ENCODE data around the gene TMEM82. TPM values are rescaled to one million over a fixed set of nuclear protein-coding genes. Genes with fewer than 3 reads are reported as not detected.

TMEM82 gene
- total RNA-seq, 1 donor from 2014 or later, result 1.1 TPM

- Mint-ChIP-seq H3K36me3 (peaks cover 2% of the 10 kb centered on the region), H3K27ac (peak overlapping the region; percentile 61), H3K4me3 (no peak overlapping the region), H3K4me1 (ENCODE audit: unreplicated experiment) (peaks cover 27% of the 10 kb centered on the region), H3K9me3 (no peaks in the 10 kb centered on the region), H3K27me3 (no peaks in the 10 kb centered on the region)
- TF ChIP-seq, protein P1, sequence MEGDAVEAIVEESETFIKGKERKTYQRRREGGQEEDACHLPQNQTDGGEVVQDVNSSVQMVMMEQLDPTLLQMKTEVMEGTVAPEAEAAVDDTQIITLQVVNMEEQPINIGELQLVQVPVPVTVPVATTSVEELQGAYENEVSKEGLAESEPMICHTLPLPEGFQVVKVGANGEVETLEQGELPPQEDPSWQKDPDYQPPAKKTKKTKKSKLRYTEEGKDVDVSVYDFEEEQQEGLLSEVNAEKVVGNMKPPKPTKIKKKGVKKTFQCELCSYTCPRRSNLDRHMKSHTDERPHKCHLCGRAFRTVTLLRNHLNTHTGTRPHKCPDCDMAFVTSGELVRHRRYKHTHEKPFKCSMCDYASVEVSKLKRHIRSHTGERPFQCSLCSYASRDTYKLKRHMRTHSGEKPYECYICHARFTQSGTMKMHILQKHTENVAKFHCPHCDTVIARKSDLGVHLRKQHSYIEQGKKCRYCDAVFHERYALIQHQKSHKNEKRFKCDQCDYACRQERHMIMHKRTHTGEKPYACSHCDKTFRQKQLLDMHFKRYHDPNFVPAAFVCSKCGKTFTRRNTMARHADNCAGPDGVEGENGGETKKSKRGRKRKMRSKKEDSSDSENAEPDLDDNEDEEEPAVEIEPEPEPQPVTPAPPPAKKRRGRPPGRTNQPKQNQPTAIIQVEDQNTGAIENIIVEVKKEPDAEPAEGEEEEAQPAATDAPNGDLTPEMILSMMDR (conservative IDR thresholded peaks at IDR 0.05), result no peak
- no peak for DNase-seq (ENCODE audit: extremely low spot score, unreplicated experiment)
These were observed 40.5 kb upstream of the TMEM82 start for GRCh38 chr1:15701784-15702183.

DNA sequence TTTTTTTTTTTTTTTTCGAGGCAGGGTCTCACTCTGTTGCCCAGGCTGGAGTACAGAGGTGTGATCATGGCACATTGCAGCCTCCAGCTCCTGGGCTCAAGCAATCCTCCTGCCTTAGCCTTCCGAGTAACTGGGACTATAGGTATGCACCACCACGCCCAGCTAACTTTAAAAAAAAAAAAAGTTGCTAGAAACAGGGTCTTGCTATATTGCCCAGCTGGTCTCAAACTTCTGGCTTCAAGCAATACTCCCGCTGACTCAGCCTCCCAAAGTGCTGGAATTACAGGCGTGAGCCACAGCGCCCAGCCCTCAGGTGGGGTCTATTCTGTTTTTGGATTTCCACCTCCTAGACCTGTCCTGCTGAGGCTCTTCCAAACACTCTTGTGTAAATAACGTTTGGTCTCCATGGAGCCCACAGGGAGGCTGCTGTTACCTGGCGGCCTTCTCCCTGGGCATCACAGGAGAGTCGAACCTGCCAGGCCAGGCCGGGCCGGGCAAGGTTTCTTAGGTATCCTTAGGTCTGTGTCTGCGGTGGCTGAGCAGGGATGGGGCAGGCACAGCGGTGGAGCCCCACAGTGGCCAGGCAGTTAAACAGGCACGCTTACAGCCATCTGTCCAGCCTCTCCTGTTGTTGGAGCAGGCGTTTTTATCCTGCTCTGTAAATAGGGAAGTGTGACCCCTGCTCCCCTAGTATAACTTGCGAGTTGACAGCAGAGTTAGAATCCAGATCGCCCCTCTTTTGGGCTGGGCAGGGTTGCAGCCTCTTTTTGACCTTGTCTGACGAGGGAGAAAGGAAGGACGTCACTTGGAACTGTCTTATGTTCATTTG lies 39.4 kb upstream of the TMEM82 start:
- H3K4me1 Mint-ChIP-seq (ENCODE audit: unreplicated experiment), result peaks cover 23% of the 10 kb centered on the region
- TF ChIP-seq, protein P1 (conservative IDR thresholded peaks at IDR 0.05), result peak; percentile 15
- DNase-seq (ENCODE audit: extremely low spot score, unreplicated experiment), result no peak
- H3K9me3 Mint-ChIP-seq, result no peaks in the 10 kb centered on the region
- no peaks in the 10 kb centered on the region for H3K27me3 Mint-ChIP-seq
- peak overlapping the region; percentile 0 for H3K4me3 Mint-ChIP-seq
- peak overlapping the region; percentile 40 for H3K27ac Mint-ChIP-seq
- peaks cover 3% of the 10 kb centered on the region for H3K36me3 Mint-ChIP-seq

GRCh38 chr1:15703562-15703961 lies 38.7 kb upstream of the TMEM82 start:
- peaks cover 3% of the 10 kb centered on the region for H3K36me3 Mint-ChIP-seq
- peak overlapping the region; percentile 40 for H3K27ac Mint-ChIP-seq
- H3K27me3 Mint-ChIP-seq, result no peaks in the 10 kb centered on the region
- DNase-seq (ENCODE audit: extremely low spot score, unreplicated experiment), result no peak
- peak overlapping the region; percentile 0 for H3K4me3 Mint-ChIP-seq
- TF ChIP-seq, protein P1 (conservative IDR thresholded peaks at IDR 0.05), result no peak
- peaks cover 23% of the 10 kb centered on the region for H3K4me1 Mint-ChIP-seq (ENCODE audit: unreplicated experiment)
- no peaks in the 10 kb centered on the region for H3K9me3 Mint-ChIP-seq

DNA sequence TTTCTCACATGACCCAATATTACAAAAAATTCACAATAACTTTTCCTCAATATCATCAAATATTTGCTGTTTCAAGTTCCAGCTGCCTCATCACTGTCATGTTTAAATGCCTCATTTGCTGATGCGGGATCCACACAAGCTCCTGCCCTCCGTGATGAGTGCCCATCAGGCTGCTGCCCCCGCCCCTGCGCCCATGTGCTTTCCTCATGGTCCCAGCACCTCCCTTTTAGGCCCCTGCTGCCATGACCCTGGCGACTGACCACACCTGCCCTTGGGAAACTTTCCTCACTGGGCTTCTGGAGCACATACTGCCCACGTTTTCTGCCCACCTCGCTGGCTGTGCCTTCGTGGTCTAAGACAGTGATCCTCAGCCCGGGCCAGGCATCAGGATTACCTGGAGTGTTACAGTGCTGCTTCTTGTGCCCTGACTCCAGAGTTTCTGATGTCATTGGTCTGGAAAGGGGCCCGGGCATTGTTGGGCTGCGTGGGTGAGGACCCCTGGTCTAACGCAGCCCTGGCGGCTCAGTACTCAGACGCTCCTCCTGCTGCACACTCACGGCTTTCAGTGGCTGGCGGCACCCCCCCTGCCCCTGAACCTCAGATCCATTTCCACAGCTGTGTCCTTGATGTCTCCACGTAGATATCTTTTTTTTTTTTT lies 37.6 kb upstream of the TMEM82 start:
- H3K27ac Mint-ChIP-seq, result peak overlapping the region; percentile 48
- H3K4me3 Mint-ChIP-seq, result no peak overlapping the region
- no peaks in the 10 kb centered on the region for H3K27me3 Mint-ChIP-seq
- no peaks in the 10 kb centered on the region for H3K9me3 Mint-ChIP-seq
- no peak for DNase-seq (ENCODE audit: extremely low spot score, unreplicated experiment)
- peaks cover 23% of the 10 kb centered on the region for H3K4me1 Mint-ChIP-seq (ENCODE audit: unreplicated experiment)
- TF ChIP-seq, protein P1 (conservative IDR thresholded peaks at IDR 0.05), result no peak
- peaks cover 3% of the 10 kb centered on the region for H3K36me3 Mint-ChIP-seq

DNA sequence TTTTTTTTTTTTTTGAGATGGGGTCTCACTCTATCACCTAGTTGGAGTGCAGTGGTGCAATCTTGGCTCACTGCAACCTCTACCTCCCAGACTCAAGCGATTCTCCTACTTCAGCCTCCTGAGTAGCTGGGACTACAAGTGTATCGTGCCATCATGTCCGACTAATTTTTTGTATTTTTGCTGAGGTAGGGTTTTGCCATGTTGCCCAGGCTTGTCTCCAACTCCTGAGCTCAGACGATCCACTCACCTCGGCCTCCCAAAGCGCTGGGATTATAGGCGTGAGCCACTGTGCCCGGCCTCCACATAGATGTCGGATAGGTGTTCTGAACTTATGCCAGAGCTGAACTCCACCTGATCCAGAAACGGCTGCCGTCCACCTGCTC lies 37.1 kb upstream of the TMEM82 start:
- Mint-ChIP-seq H3K4me3 (no peak overlapping the region), H3K36me3 (peaks cover 3% of the 10 kb centered on the region), H3K27me3 (no peaks in the 10 kb centered on the region), H3K27ac (no peak overlapping the region), H3K4me1 (ENCODE audit: unreplicated experiment) (peaks cover 23% of the 10 kb centered on the region), H3K9me3 (no peaks in the 10 kb centered on the region)
- TF ChIP-seq, protein P1 (conservative IDR thresholded peaks at IDR 0.05), result no peak
- no peak for DNase-seq (ENCODE audit: extremely low spot score, unreplicated experiment)
